ENCODE measurements around the gene TMEM132D. TPM values are rescaled to one million over a fixed set of nuclear protein-coding genes. Genes with fewer than 3 reads are reported as not detected.

Gene TMEM132D
- total RNA-seq, 1 donor from 2014 or later, result not detected

GRCh38 chr12:129672110-129672509 lies 231.7 kb downstream of the TMEM132D start:
- no peak for DNase-seq (ENCODE audit: low spot score)
- no peak for ATAC-seq

- no peak for ATAC-seq
Observed at GRCh38 chr12:129670256-129670920, 233.4 kb downstream of the TMEM132D start.

GRCh38 chr12:129665414-129665813 lies 238.4 kb downstream of the TMEM132D start:
- DNase-seq (ENCODE audit: low spot score), result no peak
- ATAC-seq, result no peak

More at GRCh38 chr12:129670256-129670920, 233.4 kb downstream of the TMEM132D start:
- no peak for DNase-seq (ENCODE audit: low spot score)

- ATAC-seq (no peak), DNase-seq (ENCODE audit: low spot score) (no peak)
Observed at GRCh38 chr12:129662234-129662633, 241.6 kb downstream of the TMEM132D start.

GRCh38 chr12:129660946-129661345 lies 242.9 kb downstream of the TMEM132D start:
- no peak for DNase-seq (ENCODE audit: low spot score)
- no peak for ATAC-seq

GRCh38 chr12:129659961-129660622 lies 243.7 kb downstream of the TMEM132D start:
- ATAC-seq (no peak), DNase-seq (ENCODE audit: low spot score) (no peak)

- ATAC-seq (no peak), DNase-seq (ENCODE audit: low spot score) (no peak)
Observed at GRCh38 chr12:129657179-129657578, 246.6 kb downstream of the TMEM132D start.

- ATAC-seq (no peak), DNase-seq (ENCODE audit: low spot score) (no peak)
Observed at GRCh38 chr12:129651951-129652350, 251.9 kb downstream of the TMEM132D start.

GRCh38 chr12:129641926-129642325 lies 261.9 kb downstream of the TMEM132D start:
- DNase-seq (ENCODE audit: low spot score) (no peak), ATAC-seq (no peak)

- no peak for ATAC-seq
- no peak for DNase-seq (ENCODE audit: low spot score)
Observed at GRCh38 chr12:129635021-129635685, 268.7 kb downstream of the TMEM132D start.

- no peak for ATAC-seq
- no peak for DNase-seq (ENCODE audit: low spot score)
Observed at GRCh38 chr12:129631316-129631715, 272.5 kb downstream of the TMEM132D start.

GRCh38 chr12:129629901-129630300 lies 273.9 kb downstream of the TMEM132D start:
- DNase-seq (ENCODE audit: low spot score) (no peak), ATAC-seq (no peak)

- ATAC-seq, result no peak
- no peak for DNase-seq (ENCODE audit: low spot score)
Observed at GRCh38 chr12:129622566-129622965, 281.3 kb downstream of the TMEM132D start.

- ATAC-seq (no peak), DNase-seq (ENCODE audit: low spot score) (no peak)
Observed at GRCh38 chr12:129619271-129619670, 284.6 kb downstream of the TMEM132D start.

- ATAC-seq (no peak), DNase-seq (ENCODE audit: low spot score) (no peak)
Observed at GRCh38 chr12:129617849-129618248, 286.0 kb downstream of the TMEM132D start.

GRCh38 chr12:129615001-129615400 lies 288.8 kb downstream of the TMEM132D start:
- DNase-seq (ENCODE audit: low spot score) (no peak), ATAC-seq (no peak)

GRCh38 chr12:129614221-129614885 lies 289.5 kb downstream of the TMEM132D start:
- no peak for DNase-seq (ENCODE audit: low spot score)
- ATAC-seq, result no peak

- no peak for DNase-seq (ENCODE audit: low spot score)
- ATAC-seq, result no peak
Observed at GRCh38 chr12:129613314-129613713, 290.5 kb downstream of the TMEM132D start.

GRCh38 chr12:129610601-129611120 lies 293.2 kb downstream of the TMEM132D start:
- DNase-seq (ENCODE audit: low spot score) (no peak), ATAC-seq (no peak)

- DNase-seq (ENCODE audit: low spot score) (no peak), ATAC-seq (no peak)
Observed at GRCh38 chr12:129607756-129608155, 296.1 kb downstream of the TMEM132D start.

- ATAC-seq, result no peak
Observed at GRCh38 chr12:129607301-129607700, 296.5 kb downstream of the TMEM132D start.

More at GRCh38 chr12:129607301-129607700, 296.5 kb downstream of the TMEM132D start:
- DNase-seq (ENCODE audit: low spot score), result no peak

All from left lobe of liver (tissue), 2 donors.